ENCODE data around the gene IFNL4.

IFNL4 gene

GRCh38 chr19:39296055-39296645, 47.5 kb upstream of the IFNL4 start, which contains the start of gene IFNL1:
Gene IFNL1, plus strand, starts transcription at chr19:39296407. Its CDS starts 15 bp downstream, at chr19:39296422.
- H3K79me2 ChIP-seq (ENCODE audit: insufficient read depth, low read length) = no peaks in the 10 kb centered on the region
- no peaks in the 10 kb centered on the region for H4K20me1 ChIP-seq (ENCODE audit: insufficient read depth, low read length, poor library complexity, severe bottlenecking)
- no peaks in the 10 kb centered on the region for H3K36me3 ChIP-seq (ENCODE audit: insufficient read depth, low read length)
- no peak within 1 kb of the TSS for H2AFZ ChIP-seq (ENCODE audit: low read length)
- no peak within 1 kb of the TSS for H3K4me2 ChIP-seq (ENCODE audit: low read depth, low read length, poor library complexity, severe bottlenecking)
- H3K9me2 ChIP-seq (replicated peaks; ENCODE audit: low read depth, low read length) = no peaks in the 10 kb centered on the region
- H3F3A ChIP-seq (ENCODE audit: low read depth) = no peaks in the 10 kb centered on the region
- no peak within 1 kb of the TSS for H3K9ac ChIP-seq (ENCODE audit: low read depth, low read length, poor library complexity, severe bottlenecking)
- H3K9me3 ChIP-seq (ENCODE audit: insufficient read depth, low read depth, low read length) = no peaks in the 10 kb centered on the region
- TF ChIP-seq CTCF (conservative IDR thresholded peaks at IDR 0.05; ENCODE audit: low read length) (no peak), EZH2phosphoT487 (IDR thresholded peaks at IDR 0.05; ENCODE audit: borderline replicate concordance) (no peak)
- H3K4me3 ChIP-seq (ENCODE audit: low read length, poor library complexity, severe bottlenecking) = no peak within 1 kb of the TSS
- peaks cover 12% of the 10 kb centered on the region for H3K4me1 ChIP-seq (ENCODE audit: insufficient read depth, low read length, poor library complexity, severe bottlenecking)
- H3K27me3 ChIP-seq (ENCODE audit: insufficient read depth, low read length, poor library complexity, severe bottlenecking) = no peaks in the 10 kb centered on the region

- Histone ChIP-seq H3K4me2 (ENCODE audit: low read depth, low read length, poor library complexity, severe bottlenecking) (no peak overlapping the region), H3F3A (ENCODE audit: low read depth) (no peaks in the 10 kb centered on the region), H3K36me3 (ENCODE audit: insufficient read depth, low read length) (no peaks in the 10 kb centered on the region), H3K79me2 (ENCODE audit: insufficient read depth, low read length) (no peaks in the 10 kb centered on the region), H3K9me2 (replicated peaks; ENCODE audit: low read depth, low read length) (no peaks in the 10 kb centered on the region), H3K27me3 (ENCODE audit: insufficient read depth, low read length, poor library complexity, severe bottlenecking) (no peaks in the 10 kb centered on the region), H2AFZ (ENCODE audit: low read length) (no peak overlapping the region), H3K4me3 (ENCODE audit: low read length, poor library complexity, severe bottlenecking) (no peak overlapping the region), H3K4me1 (ENCODE audit: insufficient read depth, low read length, poor library complexity, severe bottlenecking) (peaks cover 7% of the 10 kb centered on the region), H4K20me1 (ENCODE audit: insufficient read depth, low read length, poor library complexity, severe bottlenecking) (no peaks in the 10 kb centered on the region), H3K9ac (ENCODE audit: low read depth, low read length, poor library complexity, severe bottlenecking) (no peak overlapping the region), H3K9me3 (ENCODE audit: insufficient read depth, low read depth, low read length) (no peaks in the 10 kb centered on the region)
- no peak for TF ChIP-seq CTCF (conservative IDR thresholded peaks at IDR 0.05; ENCODE audit: low read length)
Measured at GRCh38 chr19:39293394-39293793, 44.7 kb upstream of the IFNL4 start.

GRCh38 chr19:39284032-39284431, 35.4 kb upstream of the IFNL4 start:
- TF ChIP-seq CTCF (conservative IDR thresholded peaks at IDR 0.05; ENCODE audit: low read length) (no peak), EZH2phosphoT487 (IDR thresholded peaks at IDR 0.05; ENCODE audit: borderline replicate concordance) (no peak)
- H4K20me1 ChIP-seq (ENCODE audit: insufficient read depth, low read length, poor library complexity, severe bottlenecking) = no peaks in the 10 kb centered on the region
- no peak overlapping the region for H3K9ac ChIP-seq (ENCODE audit: low read depth, low read length, poor library complexity, severe bottlenecking)

More at GRCh38 chr19:39284032-39284431, 35.4 kb upstream of the IFNL4 start:
- H3K9me3 ChIP-seq (ENCODE audit: insufficient read depth, low read depth, low read length) = no peaks in the 10 kb centered on the region
- H3K79me2 ChIP-seq (ENCODE audit: insufficient read depth, low read length) = no peaks in the 10 kb centered on the region
- no peaks in the 10 kb centered on the region for H3K4me1 ChIP-seq (ENCODE audit: insufficient read depth, low read length, poor library complexity, severe bottlenecking)
- no peak overlapping the region for H2AFZ ChIP-seq (ENCODE audit: low read length)
- no peaks in the 10 kb centered on the region for H3F3A ChIP-seq (ENCODE audit: low read depth)
- H3K36me3 ChIP-seq (ENCODE audit: insufficient read depth, low read length) = no peaks in the 10 kb centered on the region
- H3K27me3 ChIP-seq (ENCODE audit: insufficient read depth, low read length, poor library complexity, severe bottlenecking) = no peaks in the 10 kb centered on the region
- no peak overlapping the region for H3K4me3 ChIP-seq (ENCODE audit: low read length, poor library complexity, severe bottlenecking)
- H3K4me2 ChIP-seq (ENCODE audit: low read depth, low read length, poor library complexity, severe bottlenecking) = no peak overlapping the region
- H3K9me2 ChIP-seq (replicated peaks; ENCODE audit: low read depth, low read length) = no peaks in the 10 kb centered on the region
